Activated T-cell treated with anti-CD3 and anti-CD28 coated beads, Interleukin-2, amount 50 U/mL, for 4 hours (primary cell): ENCODE data around the gene AAMDC. TPM values are rescaled to one million over a fixed set of nuclear protein-coding genes. Genes with fewer than 3 reads are reported as not detected.

Source experiments
- total RNA-seq, 3 donors: library from RNA; stranded (reverse); gene quantifications; one replicate each; pipeline ENCODE4 v1.2.1, GENCODE V29; 2021

AAMDC gene
- total RNA-seq, 3 donors from 2014 or later = 1.8 to 2.4 (median 2.2) TPM

Other genes with a start within 250 kb of the AAMDC start
- gene AQP11, start 231.2 kb upstream of the AAMDC start, total RNA-seq = under 1 TPM; 0.22 to 0.33 (median 0.26) TPM
- gene CLNS1A, start 183.3 kb upstream of the AAMDC start, total RNA-seq = 100 to 1,000 TPM; 145 to 159 (median 153) TPM
- 10 to 100 TPM; 37.2 to 46.4 (median 43.3) TPM for gene RSF1, start 422 bp upstream of the AAMDC start, total RNA-seq
- 10 to 100 TPM; 43.4 to 49.3 (median 49.3) TPM for gene INTS4, start 173.5 kb downstream of the AAMDC start, total RNA-seq
- gene KCTD14, start 202.1 kb downstream of the AAMDC start, total RNA-seq = under 1 TPM in 2 of 3 donors, not detected in 1; 0.38 to 0.45 TPM
- gene THRSP, start 242.7 kb downstream of the AAMDC start, total RNA-seq = not detected